ENCODE results near the gene TM6SF1.

DNA sequence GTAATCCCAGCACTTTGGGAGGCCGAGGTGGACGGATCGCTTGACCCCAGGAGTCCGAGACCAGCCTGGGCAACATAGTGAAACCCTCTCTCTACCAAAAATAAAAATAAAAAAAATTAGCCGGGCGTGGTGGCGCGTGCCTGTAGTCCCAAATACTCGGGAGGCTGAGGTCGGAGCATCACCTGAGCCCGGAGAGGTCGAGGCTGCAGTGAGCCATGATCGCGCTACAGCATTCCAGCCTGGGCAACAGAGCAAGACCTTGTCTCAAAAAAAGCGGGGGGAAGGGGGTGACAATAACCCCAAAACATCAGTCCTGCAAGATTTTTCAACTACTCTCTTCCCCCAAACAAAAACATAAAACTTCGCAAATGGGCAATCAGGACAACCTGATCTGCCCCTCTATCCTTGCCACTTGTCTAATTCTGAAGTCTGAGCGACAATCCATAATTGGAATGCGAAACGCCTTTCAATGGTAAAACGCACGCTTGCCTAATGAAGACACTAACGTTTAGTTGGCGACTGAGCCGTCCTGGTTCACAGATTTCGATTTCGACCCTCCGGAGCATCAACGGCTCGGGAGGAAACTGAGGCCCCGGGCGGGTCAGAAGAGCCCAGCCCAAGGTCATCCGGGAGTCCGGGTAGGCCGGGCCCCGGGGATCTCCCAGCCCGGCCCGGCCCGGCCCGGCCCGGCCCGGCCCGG, 41.3 kb upstream of the TM6SF1 start:
- TF ChIP-seq TAF1 (IDR thresholded peaks at IDR 0.05; ENCODE audit: borderline replicate concordance, low read depth, low read length) = no peak
- TF ChIP-seq POLR2A (IDR thresholded peaks at IDR 0.05; ENCODE audit: low read depth, low read length) = no peak
- TF ChIP-seq POLR2AphosphoS5 (IDR thresholded peaks at IDR 0.05; ENCODE audit: low read depth, low read length) = no peak
